Measurements from ENCODE around the gene DMD.

Gene DMD

DNA sequence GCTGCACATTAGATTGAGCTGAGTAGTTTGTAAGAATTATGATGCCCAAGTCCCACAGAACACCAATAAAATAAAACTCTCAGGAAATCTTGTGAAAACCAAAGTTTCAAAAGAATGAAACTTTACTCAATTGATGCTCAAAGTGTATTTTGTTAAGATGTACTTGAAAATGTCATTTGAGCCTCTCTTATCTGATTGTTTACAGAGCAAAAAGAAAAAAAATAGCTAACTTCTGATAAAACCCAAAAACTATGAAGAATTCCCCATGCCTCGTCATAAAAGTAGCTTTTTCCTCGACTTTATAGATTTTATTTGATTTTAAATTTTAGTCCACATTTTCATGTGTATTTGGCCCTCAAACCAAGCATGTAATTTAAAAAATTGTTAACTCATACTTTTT lies 1618.0 kb downstream of the DMD start:
- H3K4me1 ChIP-seq (ENCODE audit: low read length) = peaks cover 11% of the 10 kb centered on the region
- no peaks in the 10 kb centered on the region for H3K27me3 ChIP-seq (ENCODE audit: low read depth, low read length)
- H3K4me2 ChIP-seq (ENCODE audit: low read length) = no peak overlapping the region
- H3K4me3 ChIP-seq (ENCODE audit: low read length) = no peak overlapping the region
- no peaks in the 10 kb centered on the region for H3K36me3 ChIP-seq (replicated peaks; ENCODE audit: low read depth, low read length)
- H3K27ac ChIP-seq (ENCODE audit: low read length) = no peak overlapping the region
- H3K9me3 ChIP-seq (ENCODE audit: insufficient read depth, low read length) = no peaks in the 10 kb centered on the region
- TF ChIP-seq, protein P1, sequence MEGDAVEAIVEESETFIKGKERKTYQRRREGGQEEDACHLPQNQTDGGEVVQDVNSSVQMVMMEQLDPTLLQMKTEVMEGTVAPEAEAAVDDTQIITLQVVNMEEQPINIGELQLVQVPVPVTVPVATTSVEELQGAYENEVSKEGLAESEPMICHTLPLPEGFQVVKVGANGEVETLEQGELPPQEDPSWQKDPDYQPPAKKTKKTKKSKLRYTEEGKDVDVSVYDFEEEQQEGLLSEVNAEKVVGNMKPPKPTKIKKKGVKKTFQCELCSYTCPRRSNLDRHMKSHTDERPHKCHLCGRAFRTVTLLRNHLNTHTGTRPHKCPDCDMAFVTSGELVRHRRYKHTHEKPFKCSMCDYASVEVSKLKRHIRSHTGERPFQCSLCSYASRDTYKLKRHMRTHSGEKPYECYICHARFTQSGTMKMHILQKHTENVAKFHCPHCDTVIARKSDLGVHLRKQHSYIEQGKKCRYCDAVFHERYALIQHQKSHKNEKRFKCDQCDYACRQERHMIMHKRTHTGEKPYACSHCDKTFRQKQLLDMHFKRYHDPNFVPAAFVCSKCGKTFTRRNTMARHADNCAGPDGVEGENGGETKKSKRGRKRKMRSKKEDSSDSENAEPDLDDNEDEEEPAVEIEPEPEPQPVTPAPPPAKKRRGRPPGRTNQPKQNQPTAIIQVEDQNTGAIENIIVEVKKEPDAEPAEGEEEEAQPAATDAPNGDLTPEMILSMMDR (IDR thresholded peaks at IDR 0.05; ENCODE audit: low read depth, low read length) = no peak
- TF ChIP-seq EZH2phosphoT487 (IDR thresholded peaks at IDR 0.05; ENCODE audit: low read depth) = no peak
- H3K9ac ChIP-seq (ENCODE audit: low read length) = no peak overlapping the region
- H2AFZ ChIP-seq (ENCODE audit: low read depth, low read length) = no peak overlapping the region
- H4K20me1 ChIP-seq (ENCODE audit: insufficient read depth, low read length) = no peaks in the 10 kb centered on the region
- no peaks in the 10 kb centered on the region for H3K79me2 ChIP-seq (ENCODE audit: low read length)

DNA sequence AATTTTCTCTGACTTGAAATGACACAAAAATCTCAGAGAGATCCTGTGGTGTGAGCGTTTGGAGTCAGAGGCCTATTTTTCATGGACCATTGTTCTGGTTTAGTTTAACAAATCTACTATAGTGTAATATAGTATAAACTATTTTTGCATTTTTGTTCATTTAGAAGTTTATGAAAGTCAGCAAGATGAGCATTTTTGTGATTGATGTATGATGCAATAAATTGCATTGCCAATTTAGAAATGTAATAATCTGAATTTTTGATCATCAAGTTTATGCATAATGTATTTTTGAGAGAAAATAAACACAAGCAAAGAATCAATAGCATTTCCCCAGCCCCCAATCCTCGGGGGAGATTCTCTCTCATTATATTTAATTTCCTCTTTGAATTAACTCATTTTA lies 1620.0 kb downstream of the DMD start:
- H3K4me3 ChIP-seq (ENCODE audit: low read length) = no peak overlapping the region
- no peak for TF ChIP-seq EZH2phosphoT487 (IDR thresholded peaks at IDR 0.05; ENCODE audit: low read depth)
- TF ChIP-seq, protein P1 (IDR thresholded peaks at IDR 0.05; ENCODE audit: low read depth, low read length) = no peak
- H3K9me3 ChIP-seq (ENCODE audit: insufficient read depth, low read length) = no peaks in the 10 kb centered on the region
- no peaks in the 10 kb centered on the region for H4K20me1 ChIP-seq (ENCODE audit: insufficient read depth, low read length)
- no peak overlapping the region for H2AFZ ChIP-seq (ENCODE audit: low read depth, low read length)
- H3K4me1 ChIP-seq (ENCODE audit: low read length) = peaks cover 11% of the 10 kb centered on the region
- no peak overlapping the region for H3K9ac ChIP-seq (ENCODE audit: low read length)
- H3K4me2 ChIP-seq (ENCODE audit: low read length) = no peak overlapping the region
- H3K27me3 ChIP-seq (ENCODE audit: low read depth, low read length) = no peaks in the 10 kb centered on the region
- H3K27ac ChIP-seq (ENCODE audit: low read length) = no peak overlapping the region
- no peaks in the 10 kb centered on the region for H3K79me2 ChIP-seq (ENCODE audit: low read length)
- H3K36me3 ChIP-seq (replicated peaks; ENCODE audit: low read depth, low read length) = no peaks in the 10 kb centered on the region

DNA sequence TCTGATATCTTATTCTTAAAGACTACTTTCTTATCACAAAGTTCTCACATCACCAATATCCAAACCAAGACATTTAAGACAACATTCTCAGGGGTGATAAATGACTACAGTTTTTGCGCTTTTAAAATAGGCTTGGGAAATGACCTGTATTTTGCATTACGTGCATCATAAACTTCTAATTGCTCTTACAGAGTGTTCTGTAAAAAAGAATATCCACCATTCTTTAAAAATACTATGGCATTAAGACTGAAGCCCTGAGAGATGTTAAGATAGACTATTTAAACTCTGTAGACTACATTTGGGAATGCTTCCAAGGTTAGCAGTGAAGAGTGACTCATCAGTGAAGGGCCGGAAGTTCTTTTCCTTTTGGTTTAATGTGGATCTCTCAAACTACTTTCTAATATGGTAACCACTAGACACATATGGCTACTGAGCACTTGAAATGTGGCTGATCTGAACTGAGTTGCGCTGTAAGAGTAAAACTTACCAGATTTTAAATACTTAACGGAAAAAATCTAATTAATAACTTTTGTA lies 1620.7 kb downstream of the DMD start:
- Histone ChIP-seq H3K9ac (ENCODE audit: low read length) (no peak overlapping the region), H3K27ac (ENCODE audit: low read length) (no peak overlapping the region), H2AFZ (ENCODE audit: low read depth, low read length) (peak overlapping the region; percentile 46; the same call in 1 of the 2 replicates), H3K79me2 (ENCODE audit: low read length) (no peaks in the 10 kb centered on the region), H3K4me3 (ENCODE audit: low read length) (no peak overlapping the region), H3K9me3 (ENCODE audit: insufficient read depth, low read length) (no peaks in the 10 kb centered on the region), H4K20me1 (ENCODE audit: insufficient read depth, low read length) (no peaks in the 10 kb centered on the region), H3K27me3 (ENCODE audit: low read depth, low read length) (no peaks in the 10 kb centered on the region), H3K36me3 (replicated peaks; ENCODE audit: low read depth, low read length) (no peaks in the 10 kb centered on the region), H3K4me2 (ENCODE audit: low read length) (0 out of 2 replicates have a peak overlapping the region, but pooled peaks have one; percentile 5), H3K4me1 (ENCODE audit: low read length) (peaks cover 11% of the 10 kb centered on the region)
- no peak for TF ChIP-seq EZH2phosphoT487 (IDR thresholded peaks at IDR 0.05; ENCODE audit: low read depth)
- TF ChIP-seq, protein P1 (IDR thresholded peaks at IDR 0.05; ENCODE audit: low read depth, low read length) = no peak

DNA sequence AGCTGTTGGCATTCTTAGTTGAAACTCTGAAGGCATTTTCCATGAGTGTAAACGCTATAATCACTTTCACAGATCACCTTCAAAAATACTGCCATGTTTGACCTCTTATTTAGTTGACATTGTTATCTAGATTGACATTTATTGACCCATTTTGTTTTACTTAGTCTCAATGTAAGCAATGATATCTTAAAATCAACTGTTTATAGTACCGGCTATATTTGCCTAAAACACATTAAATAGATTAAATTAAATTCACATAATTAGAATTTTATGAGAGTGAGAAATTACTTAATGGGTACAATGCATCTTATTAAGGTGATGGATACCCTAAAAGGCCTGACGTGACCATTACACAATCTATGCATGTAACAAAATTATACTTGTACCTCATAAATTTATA lies 1621.8 kb downstream of the DMD start:
- no peak overlapping the region for H3K27ac ChIP-seq (ENCODE audit: low read length)
- H3K9ac ChIP-seq (ENCODE audit: low read length) = no peak overlapping the region
- no peak overlapping the region for H3K4me2 ChIP-seq (ENCODE audit: low read length)
- TF ChIP-seq EZH2phosphoT487 (IDR thresholded peaks at IDR 0.05; ENCODE audit: low read depth) = no peak
- TF ChIP-seq, protein P1 (IDR thresholded peaks at IDR 0.05; ENCODE audit: low read depth, low read length) = no peak
- H3K27me3 ChIP-seq (ENCODE audit: low read depth, low read length) = no peaks in the 10 kb centered on the region
- H3K4me3 ChIP-seq (ENCODE audit: low read length) = no peak overlapping the region
- H4K20me1 ChIP-seq (ENCODE audit: insufficient read depth, low read length) = no peaks in the 10 kb centered on the region
- no peaks in the 10 kb centered on the region for H3K9me3 ChIP-seq (ENCODE audit: insufficient read depth, low read length)
- H3K36me3 ChIP-seq (replicated peaks; ENCODE audit: low read depth, low read length) = no peaks in the 10 kb centered on the region
- H3K4me1 ChIP-seq (ENCODE audit: low read length) = peaks cover 9% of the 10 kb centered on the region
- H2AFZ ChIP-seq (ENCODE audit: low read depth, low read length) = no peak overlapping the region
- no peaks in the 10 kb centered on the region for H3K79me2 ChIP-seq (ENCODE audit: low read length)

Data from OCI-LY3 (cell line).